OCI-LY1 (cell line): ENCODE measurements around the gene ADAMTS17.

Experiments
- H2AFZ ChIP-seq: fragments of 200-600 bp; sonication (generic), shearing (Covaris generic); 2 replicates; pipeline ENCODE4 v1.6.0; 2014; ENCODE audit warnings: antibody characterized with exemption, mild to moderate bottlenecking, low read length
- H3F3A ChIP-seq: fragments of 200-600 bp; sonication (generic), shearing (Covaris generic); 2 replicates; pipeline ENCODE4 v1.6.0; 2014; ENCODE audit warnings: mild to moderate bottlenecking, antibody characterized with exemption, low read length, moderate library complexity; ENCODE audit not compliant: insufficient read depth
- H3K27ac ChIP-seq: fragments of 200-600 bp; sonication (generic); 2 replicates; pipeline ENCODE4 v1.5.1; 2014; ENCODE audit warnings: low read length, mixed run types, mild to moderate bottlenecking, low read depth; ENCODE audit not compliant: poor library complexity, severe bottlenecking
- H3K27me3 ChIP-seq: fragments of 200-600 bp; sonication (generic); 2 replicates; pipeline ENCODE4 v1.6.0; 2014; ENCODE audit warnings: antibody characterized with exemption, mild to moderate bottlenecking, low read length, moderate library complexity; ENCODE audit not compliant: insufficient read depth
- H3K36me3 ChIP-seq: fragments of 200-600 bp; sonication (generic); 2 replicates; pipeline ENCODE4 v1.6.1; 2014; ENCODE audit warnings: mild to moderate bottlenecking, antibody characterized with exemption, low read length, moderate library complexity, mixed read lengths; ENCODE audit not compliant: insufficient read depth
- H3K4me1 ChIP-seq: fragments of 200-600 bp; sonication (generic); 2 replicates; pipeline ENCODE4 v1.5.1; 2014; ENCODE audit warnings: mild to moderate bottlenecking, low read length, moderate library complexity; ENCODE audit not compliant: insufficient read depth, severe bottlenecking
- H3K4me2 ChIP-seq: fragments of 200-600 bp; sonication (generic), shearing (Covaris generic); 2 replicates; pipeline ENCODE4 v1.6.1; 2014; ENCODE audit warnings: low read length
- H3K4me3 ChIP-seq: fragments of 200-600 bp; sonication (generic); 2 replicates; pipeline ENCODE4 v1.5.1; 2014; ENCODE audit warnings: low read length, low read depth, mild to moderate bottlenecking, mixed read lengths; ENCODE audit not compliant: poor library complexity, severe bottlenecking
- H3K79me2 ChIP-seq: fragments of 200-600 bp; shearing (Covaris generic); 2 replicates; pipeline ENCODE4 v1.6.1; 2016; ENCODE audit warnings: mixed run types, low read length, mixed read lengths; ENCODE audit not compliant: insufficient read depth
- H3K9ac ChIP-seq: fragments of 200-600 bp; sonication (generic), shearing (Covaris generic); 2 replicates; pipeline ENCODE4 v1.6.1; 2014; ENCODE audit warnings: mild to moderate bottlenecking, low read length, mixed read lengths
- H3K9me2 ChIP-seq: fragments of 200-600 bp; sonication (generic), shearing (Covaris generic); 2 replicates; pipeline ENCODE4 v1.6.1; 2014; ENCODE audit warnings: low read depth, mild to moderate bottlenecking, low read length, mixed read lengths
- H3K9me3 ChIP-seq: fragments of 200-600 bp; shearing (Covaris generic); 2 replicates; pipeline ENCODE4 v1.6.1; 2014; ENCODE audit warnings: low read length, mixed read lengths
- H4K20me1 ChIP-seq: fragments of 200-600 bp; sonication (generic), shearing (Covaris generic); 2 replicates; pipeline ENCODE4 v1.6.0; 2016; ENCODE audit warnings: mild to moderate bottlenecking, low read length; ENCODE audit not compliant: insufficient read depth
- EZH2 ChIP-seq: fragments of 200-600 bp; sonication (generic), shearing (Covaris generic); IDR thresholded peaks from 2 replicates; pipeline ENCODE4 v1.8.0; 2017; ENCODE audit warnings: borderline replicate concordance, mixed run types, mild to moderate bottlenecking, antibody characterized with exemption, low read length, moderate library complexity, mixed read lengths
- TF ChIP-seq, protein P1 (sequence below): fragments of 200-600 bp; sonication (generic), shearing (Covaris generic); IDR thresholded peaks from 2 replicates; pipeline ENCODE4 v1.5.1; 2017; ENCODE audit warnings: mild to moderate bottlenecking, antibody characterized with exemption, low read length, moderate library complexity, mixed read lengths

The ADAMTS17 gene

GRCh38 chr15:99999282-100000070 lies 342.3 kb downstream of the ADAMTS17 start:
- H4K20me1 ChIP-seq: no peaks in the 10 kb centered on the region
- H3K4me1 ChIP-seq: no peaks in the 10 kb centered on the region
- H3F3A ChIP-seq: no peaks in the 10 kb centered on the region
- no peak overlapping the region for H3K9ac ChIP-seq
- no peak overlapping the region for H3K27ac ChIP-seq
- H3K4me2 ChIP-seq: no peak overlapping the region
- no peak overlapping the region for H3K4me3 ChIP-seq
- no peaks in the 10 kb centered on the region for H3K79me2 ChIP-seq
- H3K27me3 ChIP-seq: no peaks in the 10 kb centered on the region; the same call in 1 of the 2 replicates
- H2AFZ ChIP-seq: no peak overlapping the region
- no peaks in the 10 kb centered on the region for H3K9me3 ChIP-seq
- H3K36me3 ChIP-seq: no peaks in the 10 kb centered on the region
- TF ChIP-seq, protein P1, sequence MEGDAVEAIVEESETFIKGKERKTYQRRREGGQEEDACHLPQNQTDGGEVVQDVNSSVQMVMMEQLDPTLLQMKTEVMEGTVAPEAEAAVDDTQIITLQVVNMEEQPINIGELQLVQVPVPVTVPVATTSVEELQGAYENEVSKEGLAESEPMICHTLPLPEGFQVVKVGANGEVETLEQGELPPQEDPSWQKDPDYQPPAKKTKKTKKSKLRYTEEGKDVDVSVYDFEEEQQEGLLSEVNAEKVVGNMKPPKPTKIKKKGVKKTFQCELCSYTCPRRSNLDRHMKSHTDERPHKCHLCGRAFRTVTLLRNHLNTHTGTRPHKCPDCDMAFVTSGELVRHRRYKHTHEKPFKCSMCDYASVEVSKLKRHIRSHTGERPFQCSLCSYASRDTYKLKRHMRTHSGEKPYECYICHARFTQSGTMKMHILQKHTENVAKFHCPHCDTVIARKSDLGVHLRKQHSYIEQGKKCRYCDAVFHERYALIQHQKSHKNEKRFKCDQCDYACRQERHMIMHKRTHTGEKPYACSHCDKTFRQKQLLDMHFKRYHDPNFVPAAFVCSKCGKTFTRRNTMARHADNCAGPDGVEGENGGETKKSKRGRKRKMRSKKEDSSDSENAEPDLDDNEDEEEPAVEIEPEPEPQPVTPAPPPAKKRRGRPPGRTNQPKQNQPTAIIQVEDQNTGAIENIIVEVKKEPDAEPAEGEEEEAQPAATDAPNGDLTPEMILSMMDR: no peak
- TF ChIP-seq EZH2: no peak
- no peaks in the 10 kb centered on the region for H3K9me2 ChIP-seq

DNA sequence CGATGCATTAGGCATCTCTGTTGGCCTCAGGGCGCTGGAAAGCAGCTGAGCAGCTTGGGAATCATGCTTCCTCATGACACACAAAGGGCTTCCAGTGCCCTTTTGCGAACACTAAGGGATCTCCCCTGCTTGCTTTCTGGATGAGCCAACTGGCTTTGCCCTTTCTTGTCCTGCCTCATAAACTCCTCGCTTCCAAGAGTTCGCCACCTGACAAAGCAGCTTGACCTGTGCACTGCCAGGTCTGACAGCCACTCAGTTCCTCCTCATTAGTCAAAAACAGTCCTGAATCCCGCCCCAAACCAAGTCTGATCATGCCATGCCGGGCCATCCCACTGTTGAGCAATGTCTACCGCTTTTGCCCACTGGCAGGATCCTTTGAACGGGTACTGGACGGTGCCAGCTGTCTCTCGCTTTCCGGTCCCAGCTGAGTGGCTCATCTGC lies 343.1 kb downstream of the ADAMTS17 start:
- Histone ChIP-seq H3K79me2 (no peaks in the 10 kb centered on the region), H2AFZ (no peak overlapping the region), H3K4me2 (no peak overlapping the region), H4K20me1 (no peaks in the 10 kb centered on the region), H3K4me1 (no peaks in the 10 kb centered on the region), H3K4me3 (no peak overlapping the region), H3K9ac (no peak overlapping the region), H3K36me3 (no peaks in the 10 kb centered on the region), H3K27me3 (no peaks in the 10 kb centered on the region; the same call in 1 of the 2 replicates), H3K27ac (no peak overlapping the region), H3F3A (no peaks in the 10 kb centered on the region), H3K9me2 (no peaks in the 10 kb centered on the region), H3K9me3 (no peaks in the 10 kb centered on the region)
- TF ChIP-seq, protein P1: no peak
- TF ChIP-seq EZH2: no peak

GRCh38 chr15:99997112-99997651 lies 344.6 kb downstream of the ADAMTS17 start:
- Histone ChIP-seq H3K9me2 (no peaks in the 10 kb centered on the region), H2AFZ (no peak overlapping the region), H3K4me2 (no peak overlapping the region), H3K36me3 (no peaks in the 10 kb centered on the region), H3K4me3 (no peak overlapping the region), H3F3A (no peaks in the 10 kb centered on the region), H4K20me1 (no peaks in the 10 kb centered on the region), H3K79me2 (no peaks in the 10 kb centered on the region), H3K27ac (no peak overlapping the region), H3K4me1 (no peaks in the 10 kb centered on the region), H3K27me3 (no peaks in the 10 kb centered on the region; the same call in 1 of the 2 replicates), H3K9me3 (no peaks in the 10 kb centered on the region), H3K9ac (no peak overlapping the region)
- TF ChIP-seq, protein P1: no peak
- TF ChIP-seq EZH2: no peak
